ENCODE results near the gene ABHD5.

The ABHD5 gene

GRCh38 chr3:43690400-43691119 is at the start of gene ABHD5:
ABHD5 (plus strand) TSS chr3:43690938; CDS start chr3:43690993, 55 bp downstream.
- TF ChIP-seq, protein P1, sequence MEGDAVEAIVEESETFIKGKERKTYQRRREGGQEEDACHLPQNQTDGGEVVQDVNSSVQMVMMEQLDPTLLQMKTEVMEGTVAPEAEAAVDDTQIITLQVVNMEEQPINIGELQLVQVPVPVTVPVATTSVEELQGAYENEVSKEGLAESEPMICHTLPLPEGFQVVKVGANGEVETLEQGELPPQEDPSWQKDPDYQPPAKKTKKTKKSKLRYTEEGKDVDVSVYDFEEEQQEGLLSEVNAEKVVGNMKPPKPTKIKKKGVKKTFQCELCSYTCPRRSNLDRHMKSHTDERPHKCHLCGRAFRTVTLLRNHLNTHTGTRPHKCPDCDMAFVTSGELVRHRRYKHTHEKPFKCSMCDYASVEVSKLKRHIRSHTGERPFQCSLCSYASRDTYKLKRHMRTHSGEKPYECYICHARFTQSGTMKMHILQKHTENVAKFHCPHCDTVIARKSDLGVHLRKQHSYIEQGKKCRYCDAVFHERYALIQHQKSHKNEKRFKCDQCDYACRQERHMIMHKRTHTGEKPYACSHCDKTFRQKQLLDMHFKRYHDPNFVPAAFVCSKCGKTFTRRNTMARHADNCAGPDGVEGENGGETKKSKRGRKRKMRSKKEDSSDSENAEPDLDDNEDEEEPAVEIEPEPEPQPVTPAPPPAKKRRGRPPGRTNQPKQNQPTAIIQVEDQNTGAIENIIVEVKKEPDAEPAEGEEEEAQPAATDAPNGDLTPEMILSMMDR (IDR thresholded peaks at IDR 0.05; ENCODE audit: low read depth, low read length, missing control alignments): no peak
- peak; percentile 72 for DNase-seq (ENCODE audit: extremely low read depth, low read depth)
- H3K4me3 ChIP-seq (replicated peaks; ENCODE audit: low read depth, low read length): peak within 1 kb of the TSS; percentile 62

DNA sequence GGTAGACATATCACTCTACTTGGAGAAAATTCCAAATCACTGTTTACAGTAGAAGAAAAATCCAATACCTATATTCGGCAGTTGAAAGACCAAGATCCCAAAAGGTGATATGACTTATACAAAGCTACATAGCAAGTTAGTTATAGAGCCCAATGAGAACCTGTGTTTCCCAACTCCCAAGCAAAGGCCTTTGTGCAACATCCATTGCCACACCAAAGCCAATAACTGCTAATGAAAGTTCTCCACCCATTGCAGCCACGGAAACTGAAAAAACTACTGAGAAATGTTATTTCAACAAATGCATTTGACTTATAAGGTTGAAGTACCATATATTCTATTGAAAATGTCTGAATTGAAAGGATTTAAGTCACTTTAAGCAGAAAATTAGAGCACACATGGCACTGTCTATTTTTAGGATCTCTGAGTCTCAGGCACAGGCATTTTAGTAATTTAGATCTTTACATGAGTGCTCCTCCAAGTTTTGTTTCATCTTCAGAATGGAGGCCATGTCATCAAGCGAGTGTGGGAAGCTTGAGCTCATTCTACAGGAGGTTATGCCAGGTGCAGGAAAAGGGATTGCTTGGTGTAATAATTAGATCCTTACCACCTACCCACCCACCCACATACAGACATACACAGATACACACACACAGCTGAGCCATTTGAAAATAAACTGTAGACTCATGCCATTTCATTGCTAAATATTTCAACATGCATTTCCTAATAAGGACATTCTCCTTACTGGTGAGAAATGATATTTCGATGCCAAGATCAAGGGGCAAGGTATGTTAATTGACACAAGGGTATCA is 49.2 kb upstream of the ABHD5 start:
- TF ChIP-seq, protein P1 (IDR thresholded peaks at IDR 0.05; ENCODE audit: low read depth, low read length, missing control alignments): no peak
- no peak for DNase-seq (ENCODE audit: extremely low read depth, low read depth)

DNA sequence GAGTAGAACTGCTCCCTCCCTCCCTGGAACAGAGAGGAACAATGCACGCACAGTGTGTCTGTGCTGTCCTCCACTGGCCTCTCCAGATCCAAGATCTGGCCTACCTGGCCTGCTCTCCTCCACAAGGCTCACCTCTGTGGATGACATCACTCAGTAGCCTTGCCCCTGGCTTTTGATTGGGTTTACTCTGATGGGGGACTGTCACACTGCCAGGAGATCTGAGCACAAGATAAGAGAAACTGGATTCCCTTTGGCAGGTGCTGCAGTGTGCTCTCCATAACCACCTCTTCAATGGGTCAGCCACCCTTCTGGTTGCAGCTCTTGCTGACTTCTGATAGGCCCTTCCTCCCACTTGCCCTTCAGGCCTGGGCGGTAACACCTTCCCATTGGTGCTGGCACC is 46.3 kb upstream of the ABHD5 start:
- DNase-seq (ENCODE audit: extremely low read depth, low read depth): no peak
- TF ChIP-seq, protein P1 (IDR thresholded peaks at IDR 0.05; ENCODE audit: low read depth, low read length, missing control alignments): no peak
- no peak overlapping the region for H3K4me3 ChIP-seq (replicated peaks; ENCODE audit: low read depth, low read length)

More for the DNA sequence above, 49.2 kb upstream of the ABHD5 start:
- no peak overlapping the region for H3K4me3 ChIP-seq (replicated peaks; ENCODE audit: low read depth, low read length)

GRCh38 chr3:43647331-43648166 is 43.2 kb upstream of the ABHD5 start:
- TF ChIP-seq, protein P1 (IDR thresholded peaks at IDR 0.05; ENCODE audit: low read depth, low read length, missing control alignments): no peak
- no peak overlapping the region for H3K4me3 ChIP-seq (replicated peaks; ENCODE audit: low read depth, low read length)
- DNase-seq (ENCODE audit: extremely low read depth, low read depth): no peak

GRCh38 chr3:43648957-43649356 is 41.8 kb upstream of the ABHD5 start:
- TF ChIP-seq, protein P1 (IDR thresholded peaks at IDR 0.05; ENCODE audit: low read depth, low read length, missing control alignments): no peak
- no peak overlapping the region for H3K4me3 ChIP-seq (replicated peaks; ENCODE audit: low read depth, low read length)
- DNase-seq (ENCODE audit: extremely low read depth, low read depth): no peak

DNA sequence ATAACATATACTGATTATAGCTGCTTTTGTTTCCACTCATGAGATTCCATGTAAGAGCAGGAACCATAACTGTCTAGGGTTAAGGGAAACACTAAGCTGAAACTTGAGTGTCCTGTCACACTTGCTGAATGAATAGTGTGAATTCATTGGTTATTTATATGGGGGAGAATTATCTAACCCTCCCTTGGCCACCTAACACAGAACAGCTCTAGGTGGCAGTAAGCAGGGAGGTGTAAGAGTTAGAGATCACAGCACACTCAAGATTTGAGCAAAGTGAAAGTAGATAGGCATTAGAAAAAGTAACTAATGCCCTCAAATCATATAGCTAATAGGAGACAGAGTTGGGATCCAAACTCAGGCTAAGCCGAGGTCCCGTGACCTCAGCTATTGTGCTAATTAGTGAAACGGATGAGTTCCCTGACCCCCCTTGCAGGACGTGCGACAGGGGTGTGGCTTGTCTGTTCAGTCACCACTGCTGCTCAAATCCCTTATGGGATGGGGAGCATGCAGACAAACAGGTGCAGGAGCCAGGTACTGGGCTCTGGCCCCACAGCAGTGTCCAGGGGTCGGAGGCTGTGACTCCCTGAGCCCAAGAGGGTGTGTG is 41.3 kb upstream of the ABHD5 start:
- TF ChIP-seq, protein P1 (IDR thresholded peaks at IDR 0.05; ENCODE audit: low read depth, low read length, missing control alignments): no peak
- H3K4me3 ChIP-seq (replicated peaks; ENCODE audit: low read depth, low read length): no peak overlapping the region
- DNase-seq (ENCODE audit: extremely low read depth, low read depth): no peak

Measured in HFF-Myc (cell line).